HL-60 (cell line): Measurements from ENCODE around the gene ISG15.

Source experiments
- DNase-seq, 2 experiments: peaks; one replicate each; pipeline ENCODE4 v3.0.0-alpha.2; 2010 to 2020; ENCODE audit warnings: low read depth in 1 of 2, low spot score in 1 of 2
- H3K27ac ChIP-seq: fragments of 250-450 bp; sonication (Bioruptor Pico); replicated peaks from 2 replicates; pipeline ENCODE4 v1.5.1; 2020; ENCODE audit warnings: mild to moderate bottlenecking, moderate library complexity
- H3K27me3 ChIP-seq: fragments of 250-450 bp; sonication (Bioruptor Pico); 2 replicates; pipeline ENCODE4 v1.5.1; 2021; ENCODE audit warnings: mild to moderate bottlenecking, moderate library complexity; ENCODE audit not compliant: insufficient read depth, poor library complexity, severe bottlenecking
- H3K4me3 ChIP-seq: replicated peaks from 2 replicates; pipeline ENCODE4 v1.5.1; 2011; ENCODE audit warnings: mild to moderate bottlenecking, control low read depth, low read length; ENCODE audit not compliant: insufficient read depth
- GABPA ChIP-seq: IDR thresholded peaks from 2 replicates; pipeline ENCODE4 v1.6.1; 2012; ENCODE audit warnings: low read depth
- POLR2AphosphoS5 ChIP-seq: IDR thresholded peaks from 2 replicates; pipeline ENCODE4 v1.6.1; 2012; ENCODE audit warnings: low read depth
- SPI1 ChIP-seq: IDR thresholded peaks from 2 replicates; pipeline ENCODE4 v1.6.1; 2012; ENCODE audit warnings: low read depth, mild to moderate bottlenecking, borderline replicate concordance
- TF ChIP-seq, protein P1 (sequence below): IDR thresholded peaks from one replicate; pipeline ENCODE4 v1.5.1; 2011; ENCODE audit warnings: low read length, control low read depth, inconsistent platforms; ENCODE audit not compliant: insufficient read depth
- TF ChIP-seq, protein P2 (sequence below): IDR thresholded peaks from 2 replicates; pipeline ENCODE4 v1.6.1; 2012; ENCODE audit warnings: low read depth; ENCODE audit not compliant: insufficient replicate concordance

ISG15 gene

DNA sequence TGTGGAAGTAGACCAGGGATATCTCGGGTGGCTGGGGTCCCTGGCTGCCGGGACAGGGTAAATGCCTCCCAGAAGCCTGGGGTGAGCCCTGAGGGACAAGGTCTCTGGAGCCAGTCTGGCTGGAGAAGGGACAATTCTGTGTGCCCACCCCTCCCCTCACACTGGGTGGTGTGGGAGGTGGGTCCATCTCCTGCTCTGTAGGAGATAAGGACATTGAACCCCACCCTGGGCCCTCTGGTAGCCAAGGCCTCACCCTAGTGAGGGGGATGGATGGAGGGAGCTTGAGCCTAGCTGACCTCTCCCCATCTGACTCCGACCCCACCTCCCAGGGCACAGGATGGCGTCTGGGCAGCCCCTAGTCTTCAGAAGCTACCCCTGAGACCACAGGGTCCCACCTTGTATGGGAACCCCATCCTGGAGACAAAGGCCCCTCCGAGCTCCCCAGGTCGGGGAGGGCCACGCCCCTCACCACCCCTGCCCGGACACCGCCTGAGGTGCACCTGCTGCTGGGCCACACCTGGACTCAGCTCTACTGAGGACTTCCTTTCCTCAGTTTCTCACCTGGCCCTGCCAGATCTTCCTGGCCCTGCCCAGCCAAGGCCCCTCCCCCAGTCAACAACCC, 11.0 kb downstream of the ISG15 start:
- no peak for DNase-seq
- H3K27ac ChIP-seq, result no peak overlapping the region
- H3K4me3 ChIP-seq, result no peak overlapping the region
- H3K27me3 ChIP-seq, result peaks cover 25% of the 10 kb centered on the region
- TF ChIP-seq GABPA (no peak), POLR2AphosphoS5 (no peak), SPI1 (no peak)
- TF ChIP-seq, protein P1, sequence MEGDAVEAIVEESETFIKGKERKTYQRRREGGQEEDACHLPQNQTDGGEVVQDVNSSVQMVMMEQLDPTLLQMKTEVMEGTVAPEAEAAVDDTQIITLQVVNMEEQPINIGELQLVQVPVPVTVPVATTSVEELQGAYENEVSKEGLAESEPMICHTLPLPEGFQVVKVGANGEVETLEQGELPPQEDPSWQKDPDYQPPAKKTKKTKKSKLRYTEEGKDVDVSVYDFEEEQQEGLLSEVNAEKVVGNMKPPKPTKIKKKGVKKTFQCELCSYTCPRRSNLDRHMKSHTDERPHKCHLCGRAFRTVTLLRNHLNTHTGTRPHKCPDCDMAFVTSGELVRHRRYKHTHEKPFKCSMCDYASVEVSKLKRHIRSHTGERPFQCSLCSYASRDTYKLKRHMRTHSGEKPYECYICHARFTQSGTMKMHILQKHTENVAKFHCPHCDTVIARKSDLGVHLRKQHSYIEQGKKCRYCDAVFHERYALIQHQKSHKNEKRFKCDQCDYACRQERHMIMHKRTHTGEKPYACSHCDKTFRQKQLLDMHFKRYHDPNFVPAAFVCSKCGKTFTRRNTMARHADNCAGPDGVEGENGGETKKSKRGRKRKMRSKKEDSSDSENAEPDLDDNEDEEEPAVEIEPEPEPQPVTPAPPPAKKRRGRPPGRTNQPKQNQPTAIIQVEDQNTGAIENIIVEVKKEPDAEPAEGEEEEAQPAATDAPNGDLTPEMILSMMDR, result no peak
- TF ChIP-seq, protein P2, sequence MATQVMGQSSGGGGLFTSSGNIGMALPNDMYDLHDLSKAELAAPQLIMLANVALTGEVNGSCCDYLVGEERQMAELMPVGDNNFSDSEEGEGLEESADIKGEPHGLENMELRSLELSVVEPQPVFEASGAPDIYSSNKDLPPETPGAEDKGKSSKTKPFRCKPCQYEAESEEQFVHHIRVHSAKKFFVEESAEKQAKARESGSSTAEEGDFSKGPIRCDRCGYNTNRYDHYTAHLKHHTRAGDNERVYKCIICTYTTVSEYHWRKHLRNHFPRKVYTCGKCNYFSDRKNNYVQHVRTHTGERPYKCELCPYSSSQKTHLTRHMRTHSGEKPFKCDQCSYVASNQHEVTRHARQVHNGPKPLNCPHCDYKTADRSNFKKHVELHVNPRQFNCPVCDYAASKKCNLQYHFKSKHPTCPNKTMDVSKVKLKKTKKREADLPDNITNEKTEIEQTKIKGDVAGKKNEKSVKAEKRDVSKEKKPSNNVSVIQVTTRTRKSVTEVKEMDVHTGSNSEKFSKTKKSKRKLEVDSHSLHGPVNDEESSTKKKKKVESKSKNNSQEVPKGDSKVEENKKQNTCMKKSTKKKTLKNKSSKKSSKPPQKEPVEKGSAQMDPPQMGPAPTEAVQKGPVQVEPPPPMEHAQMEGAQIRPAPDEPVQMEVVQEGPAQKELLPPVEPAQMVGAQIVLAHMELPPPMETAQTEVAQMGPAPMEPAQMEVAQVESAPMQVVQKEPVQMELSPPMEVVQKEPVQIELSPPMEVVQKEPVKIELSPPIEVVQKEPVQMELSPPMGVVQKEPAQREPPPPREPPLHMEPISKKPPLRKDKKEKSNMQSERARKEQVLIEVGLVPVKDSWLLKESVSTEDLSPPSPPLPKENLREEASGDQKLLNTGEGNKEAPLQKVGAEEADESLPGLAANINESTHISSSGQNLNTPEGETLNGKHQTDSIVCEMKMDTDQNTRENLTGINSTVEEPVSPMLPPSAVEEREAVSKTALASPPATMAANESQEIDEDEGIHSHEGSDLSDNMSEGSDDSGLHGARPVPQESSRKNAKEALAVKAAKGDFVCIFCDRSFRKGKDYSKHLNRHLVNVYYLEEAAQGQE, result no peak

DNA sequence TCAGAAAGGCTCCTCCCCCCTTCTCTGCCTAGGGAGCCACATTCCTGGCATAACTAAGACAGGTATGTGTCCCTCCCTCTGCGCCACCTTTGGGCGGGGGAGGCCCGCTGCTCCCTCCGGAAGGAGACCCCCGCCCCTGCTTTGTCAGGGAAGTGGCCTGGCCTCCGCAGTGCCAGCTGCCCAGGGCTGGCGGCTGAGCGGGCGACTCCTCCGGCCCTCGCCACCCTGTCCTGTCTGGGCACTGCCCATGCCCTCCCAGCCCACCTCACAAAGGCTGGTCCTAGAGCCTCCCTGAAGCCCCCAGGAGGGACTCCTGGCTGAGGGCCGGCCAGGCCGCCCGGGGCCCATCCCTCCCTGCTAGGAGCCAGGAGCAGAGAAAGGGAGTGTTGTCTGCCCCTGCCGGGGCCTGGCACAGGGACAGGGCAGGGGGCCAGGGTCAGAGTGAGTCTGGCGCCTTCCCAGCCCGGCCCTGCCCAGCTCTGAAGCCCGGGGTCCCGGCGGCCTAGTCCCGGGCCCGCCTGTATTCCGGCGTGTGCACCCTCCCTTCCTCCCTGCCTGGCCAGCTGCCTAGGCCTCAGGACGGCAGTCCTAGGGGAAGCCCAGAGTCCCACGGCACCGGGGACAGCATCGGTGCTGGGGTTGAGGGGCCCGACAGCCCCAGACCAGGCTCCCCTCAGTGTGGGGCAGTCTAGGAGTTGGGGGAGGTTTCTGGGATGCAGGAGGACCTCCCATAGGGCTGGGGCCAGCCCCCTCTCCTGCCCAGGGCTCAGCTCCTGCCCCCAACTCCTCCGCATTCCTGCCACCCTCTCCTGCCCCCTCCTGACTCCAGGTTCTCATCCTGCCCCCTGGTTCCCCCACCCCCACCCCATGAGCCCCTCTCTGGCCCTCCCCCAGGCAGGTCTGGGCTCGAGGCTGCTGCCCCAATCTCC, 11.7 kb downstream of the ISG15 start:
- Histone ChIP-seq H3K27me3 (peaks cover 25% of the 10 kb centered on the region), H3K27ac (no peak overlapping the region), H3K4me3 (no peak overlapping the region)
- no peak for DNase-seq
- TF ChIP-seq POLR2AphosphoS5 (no peak), SPI1 (no peak), GABPA (no peak)
- TF ChIP-seq, protein P1, result no peak
- TF ChIP-seq, protein P2, result no peak

DNA sequence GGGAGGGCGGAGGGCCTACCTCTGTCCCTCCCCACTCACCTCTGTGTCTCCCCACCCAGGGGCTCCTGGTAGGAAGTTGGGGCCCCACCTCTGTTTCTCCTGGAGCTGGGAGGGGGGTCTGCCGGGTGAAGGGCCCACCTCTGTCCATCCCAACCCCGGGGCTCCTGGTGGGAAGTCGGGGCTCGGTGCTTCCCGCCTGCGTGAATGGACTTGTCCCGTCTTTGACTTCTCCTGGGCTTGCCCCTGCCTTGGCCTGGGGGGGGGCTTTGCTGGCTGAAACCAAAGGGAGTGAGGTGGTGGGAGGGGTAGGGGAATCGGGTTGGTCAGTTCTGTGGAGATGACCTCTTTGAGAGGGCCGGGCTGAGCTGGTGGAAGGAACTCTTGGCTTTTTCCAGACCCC, 12.4 kb downstream of the ISG15 start:
- TF ChIP-seq POLR2AphosphoS5 (no peak), GABPA (no peak), SPI1 (no peak)
- TF ChIP-seq, protein P1, result no peak
- TF ChIP-seq, protein P2, result no peak
- H3K4me3 ChIP-seq, result no peak overlapping the region
- DNase-seq, result no peak
- H3K27me3 ChIP-seq, result peaks cover 25% of the 10 kb centered on the region
- H3K27ac ChIP-seq, result no peak overlapping the region
